ENCODE data around the gene ANKFY1. TPM values are rescaled to one million over a fixed set of nuclear protein-coding genes. Genes with fewer than 3 reads are reported as not detected.

Gene ANKFY1, protein sequence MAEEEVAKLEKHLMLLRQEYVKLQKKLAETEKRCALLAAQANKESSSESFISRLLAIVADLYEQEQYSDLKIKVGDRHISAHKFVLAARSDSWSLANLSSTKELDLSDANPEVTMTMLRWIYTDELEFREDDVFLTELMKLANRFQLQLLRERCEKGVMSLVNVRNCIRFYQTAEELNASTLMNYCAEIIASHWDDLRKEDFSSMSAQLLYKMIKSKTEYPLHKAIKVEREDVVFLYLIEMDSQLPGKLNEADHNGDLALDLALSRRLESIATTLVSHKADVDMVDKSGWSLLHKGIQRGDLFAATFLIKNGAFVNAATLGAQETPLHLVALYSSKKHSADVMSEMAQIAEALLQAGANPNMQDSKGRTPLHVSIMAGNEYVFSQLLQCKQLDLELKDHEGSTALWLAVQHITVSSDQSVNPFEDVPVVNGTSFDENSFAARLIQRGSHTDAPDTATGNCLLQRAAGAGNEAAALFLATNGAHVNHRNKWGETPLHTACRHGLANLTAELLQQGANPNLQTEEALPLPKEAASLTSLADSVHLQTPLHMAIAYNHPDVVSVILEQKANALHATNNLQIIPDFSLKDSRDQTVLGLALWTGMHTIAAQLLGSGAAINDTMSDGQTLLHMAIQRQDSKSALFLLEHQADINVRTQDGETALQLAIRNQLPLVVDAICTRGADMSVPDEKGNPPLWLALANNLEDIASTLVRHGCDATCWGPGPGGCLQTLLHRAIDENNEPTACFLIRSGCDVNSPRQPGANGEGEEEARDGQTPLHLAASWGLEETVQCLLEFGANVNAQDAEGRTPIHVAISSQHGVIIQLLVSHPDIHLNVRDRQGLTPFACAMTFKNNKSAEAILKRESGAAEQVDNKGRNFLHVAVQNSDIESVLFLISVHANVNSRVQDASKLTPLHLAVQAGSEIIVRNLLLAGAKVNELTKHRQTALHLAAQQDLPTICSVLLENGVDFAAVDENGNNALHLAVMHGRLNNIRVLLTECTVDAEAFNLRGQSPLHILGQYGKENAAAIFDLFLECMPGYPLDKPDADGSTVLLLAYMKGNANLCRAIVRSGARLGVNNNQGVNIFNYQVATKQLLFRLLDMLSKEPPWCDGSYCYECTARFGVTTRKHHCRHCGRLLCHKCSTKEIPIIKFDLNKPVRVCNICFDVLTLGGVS
- 28.5 TPM for polyA plus RNA-seq (2013, experiment 1 of 2; ENCODE audit: insufficient read length)
- 34.6 TPM for polyA plus RNA-seq (2013, experiment 2 of 2; ENCODE audit: insufficient read length)

DNA sequence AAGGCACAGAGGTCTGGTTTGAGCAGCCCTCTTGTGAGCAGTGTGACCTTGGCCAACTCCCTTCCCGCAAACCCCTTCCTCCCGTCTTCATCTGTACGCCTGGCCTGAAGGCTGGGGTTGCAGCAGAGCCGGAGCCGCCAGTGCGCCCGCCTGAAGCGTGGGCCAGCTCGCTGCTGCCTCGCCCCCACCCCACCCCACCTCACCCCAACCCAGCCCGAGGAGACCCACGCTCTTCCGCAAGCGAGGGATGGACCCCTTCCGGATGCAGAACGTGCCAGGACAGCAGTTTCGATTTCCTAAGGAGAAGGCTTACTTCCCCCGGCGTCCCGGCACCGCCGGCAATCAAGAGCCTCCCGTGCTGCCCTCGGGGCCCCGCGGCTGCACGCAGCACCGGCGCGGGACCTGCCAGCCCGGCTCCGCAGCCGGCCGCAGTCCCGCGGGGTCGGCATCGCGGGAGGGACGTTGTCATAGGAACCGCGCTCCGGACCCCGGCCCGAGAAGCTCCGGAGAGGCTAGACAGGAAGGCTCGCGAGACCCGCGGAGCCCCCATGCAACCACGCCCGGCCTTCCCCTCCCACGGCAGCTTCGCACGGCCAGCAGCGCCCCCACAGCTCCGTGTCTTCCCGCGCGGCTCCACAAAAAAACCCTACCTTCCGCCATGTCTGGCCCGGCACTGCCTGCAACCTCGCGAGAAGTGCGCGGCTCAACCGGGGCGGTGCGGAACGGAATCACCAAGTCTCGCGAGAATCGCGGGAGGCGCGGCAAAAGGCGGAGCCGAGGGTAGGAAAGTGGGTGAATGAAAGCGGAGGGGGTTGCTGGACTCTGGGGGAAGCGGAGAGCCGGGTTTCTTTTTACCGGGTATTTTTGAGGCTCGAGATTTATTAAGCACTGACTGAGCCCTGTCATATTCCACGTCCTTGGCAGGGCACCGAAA is at the start of gene ANKFY1:
Gene ANKFY1, minus strand, starts transcription at position 698 of the 934 bp plus-strand sequence. Its CDS starts 38 bp downstream, at position 660.
- DNase-seq, result peak; percentile 93

DNA sequence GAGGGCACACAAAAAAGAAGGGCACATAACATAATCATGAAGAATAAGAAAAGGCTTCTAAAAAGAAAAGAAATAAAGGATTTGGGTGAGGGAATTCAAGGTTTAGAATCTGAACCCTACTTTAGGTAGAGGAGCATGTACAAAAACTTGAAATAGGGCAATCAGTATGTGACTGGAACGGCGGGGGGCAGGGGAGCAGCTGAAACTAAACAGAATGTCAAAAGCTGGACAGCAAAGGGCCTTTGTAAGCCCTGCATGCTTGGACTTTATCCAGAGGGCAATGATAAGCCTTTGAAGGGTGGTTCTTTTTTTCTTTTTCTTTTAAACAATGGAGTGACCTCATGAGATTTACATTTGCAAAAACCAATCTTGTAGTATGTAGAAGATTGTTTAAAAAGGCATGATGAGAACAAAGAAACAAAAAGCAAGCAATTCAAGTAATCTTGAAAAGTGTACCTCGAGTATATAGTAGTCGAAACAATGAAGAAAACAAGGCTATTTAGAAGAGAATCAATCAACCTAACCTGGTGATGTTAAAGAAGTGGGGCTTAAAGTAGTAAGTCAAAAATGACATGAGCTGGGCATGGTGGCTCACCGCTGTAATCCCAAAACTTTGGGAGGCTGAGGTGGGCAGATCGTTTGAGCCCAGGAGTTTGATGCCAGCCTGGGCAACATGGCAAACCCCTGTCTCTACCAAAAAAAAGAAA is 46.7 kb upstream of the ANKFY1 start:
- DNase-seq, result peak; percentile 10

DNA sequence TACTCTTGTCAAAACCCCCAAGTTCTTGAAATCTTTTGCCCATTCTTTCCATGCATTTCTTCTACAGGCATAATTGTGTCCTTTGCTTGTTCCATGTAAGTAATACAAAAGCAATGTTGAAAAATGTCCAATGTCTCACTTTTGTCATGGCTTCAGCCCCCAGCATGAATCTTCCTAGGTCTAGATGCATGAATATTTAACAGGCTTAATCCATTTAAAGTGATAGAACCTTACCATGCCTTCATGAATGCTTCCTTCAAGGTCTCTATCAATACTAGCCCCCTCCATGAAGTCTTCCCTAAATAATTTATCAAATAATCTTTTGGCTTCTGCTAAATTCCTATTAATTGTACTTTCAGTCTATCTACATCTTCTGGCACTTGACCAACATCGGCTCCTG is 46.1 kb upstream of the ANKFY1 start:
- DNase-seq, result no peak

DNA sequence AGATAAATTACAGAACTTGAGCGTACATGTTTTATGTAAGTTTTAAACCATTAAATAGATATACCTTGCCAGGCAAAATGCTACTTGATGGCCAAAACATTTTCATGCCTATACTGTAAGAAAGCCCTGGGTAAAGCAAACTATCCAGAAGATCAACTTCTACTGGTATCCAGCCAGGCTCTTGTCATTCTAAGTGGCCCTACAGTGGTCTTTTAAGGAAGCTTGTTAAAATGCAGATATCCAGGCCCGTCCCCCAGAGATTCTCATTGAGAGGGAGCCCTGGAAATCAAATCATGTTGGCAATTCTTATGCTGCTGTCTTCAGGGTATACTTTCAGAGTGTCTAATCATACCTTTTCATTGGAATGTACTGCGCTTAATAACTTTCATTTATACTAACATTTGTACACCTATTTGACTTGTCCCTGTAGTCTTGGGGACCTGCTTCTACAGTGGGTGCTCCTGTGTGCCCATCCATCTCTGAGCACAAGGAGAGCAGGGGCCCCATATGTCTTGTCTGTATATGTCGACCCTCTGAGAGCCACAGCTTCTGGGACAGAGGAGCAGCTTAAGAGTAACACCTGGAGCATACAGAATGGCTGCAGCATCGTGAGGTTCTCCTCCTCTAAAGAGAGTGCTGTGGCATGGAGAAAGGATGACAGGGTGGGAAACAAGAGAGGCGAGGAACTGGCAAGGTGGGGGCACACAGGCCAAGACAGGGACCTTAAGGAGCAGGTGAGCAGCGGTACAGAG is 43.6 kb upstream of the ANKFY1 start:
- no peak for DNase-seq

DNA sequence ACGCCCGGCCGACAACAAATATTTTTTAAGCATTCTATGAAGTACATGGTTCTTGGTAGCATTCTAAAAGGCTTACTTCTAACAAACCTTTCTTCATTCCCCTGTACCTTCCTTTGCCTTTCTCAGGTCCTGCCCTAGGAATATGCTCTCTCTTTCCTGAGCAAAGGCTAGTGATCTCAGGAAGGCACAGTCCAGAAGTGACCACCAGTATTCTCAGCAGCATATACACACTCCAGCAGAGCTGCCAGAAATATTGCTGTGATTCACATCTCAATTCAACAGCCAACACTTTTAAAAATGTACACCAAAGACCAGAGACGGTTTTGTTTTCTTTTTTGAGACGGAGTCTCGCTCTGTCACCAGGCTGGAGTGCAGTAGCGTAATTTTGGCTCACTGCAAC is 41.4 kb upstream of the ANKFY1 start:
- DNase-seq, result peak; percentile 7

DNA sequence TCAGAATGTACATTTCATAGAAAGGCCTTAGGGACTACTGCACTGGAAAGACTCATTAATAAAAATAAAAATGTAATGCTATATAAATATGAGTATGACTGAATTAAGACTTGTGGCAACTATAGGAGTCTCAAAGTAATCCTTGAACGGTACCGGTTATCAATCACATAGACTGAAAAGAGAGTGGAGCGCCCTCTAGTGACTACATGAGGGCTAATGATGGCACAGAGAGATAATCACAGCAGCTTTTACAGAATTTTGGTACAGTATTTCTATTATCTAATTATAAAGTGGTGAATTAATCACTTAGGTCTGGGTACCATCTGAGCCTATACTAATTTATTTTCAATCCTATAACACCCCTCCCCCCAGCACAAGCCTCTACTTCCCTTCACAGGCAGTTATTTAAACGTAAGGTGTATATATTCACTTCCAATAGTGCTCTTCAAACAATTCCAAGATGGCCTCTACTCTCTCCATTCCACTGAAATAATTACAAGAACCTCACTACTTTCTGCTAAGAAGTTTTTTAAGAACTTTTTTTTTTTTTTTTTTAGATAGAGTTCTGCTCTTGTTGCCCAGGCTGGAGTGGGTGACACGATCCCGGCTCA is 40.7 kb upstream of the ANKFY1 start:
- DNase-seq, result peak; percentile 56

DNA sequence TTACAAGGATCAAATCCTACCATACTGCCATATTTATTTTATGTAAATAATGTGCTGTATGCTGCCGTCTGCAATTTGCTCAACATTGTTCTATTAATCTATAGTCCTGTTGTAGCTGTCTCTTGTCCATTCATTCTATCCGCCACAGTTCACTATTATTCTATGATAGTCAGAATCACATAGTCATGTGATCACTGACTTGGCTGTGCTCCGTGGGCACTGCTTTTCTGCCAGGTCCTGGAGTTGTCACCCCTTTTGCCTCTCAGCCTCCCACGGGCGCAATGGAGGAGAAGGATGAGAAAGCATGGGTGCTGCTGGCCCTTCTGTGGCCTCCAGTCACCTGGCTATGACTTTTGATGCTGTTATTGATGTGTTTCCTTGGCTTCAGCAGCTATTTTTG is 37.3 kb upstream of the ANKFY1 start:
- no peak for DNase-seq

DNA sequence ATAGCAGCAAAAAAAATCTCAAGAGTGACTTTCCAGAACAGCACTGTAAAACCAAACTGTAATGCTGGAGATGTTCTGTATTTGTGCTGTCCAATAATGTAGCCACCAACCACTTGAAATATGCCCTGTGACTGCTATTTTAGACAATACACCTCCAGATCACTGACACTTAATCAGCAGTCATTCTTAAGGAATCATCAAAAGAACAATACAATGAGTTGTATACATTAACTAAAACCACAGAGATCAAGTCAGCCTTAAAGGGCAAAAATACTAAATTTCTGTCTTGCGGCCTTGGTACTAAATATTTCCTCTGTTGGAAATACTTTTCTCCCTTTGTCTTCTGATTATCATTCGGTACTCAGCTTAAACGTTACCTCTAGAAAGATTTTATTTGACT is 33.6 kb upstream of the ANKFY1 start:
- no peak for DNase-seq

DNA sequence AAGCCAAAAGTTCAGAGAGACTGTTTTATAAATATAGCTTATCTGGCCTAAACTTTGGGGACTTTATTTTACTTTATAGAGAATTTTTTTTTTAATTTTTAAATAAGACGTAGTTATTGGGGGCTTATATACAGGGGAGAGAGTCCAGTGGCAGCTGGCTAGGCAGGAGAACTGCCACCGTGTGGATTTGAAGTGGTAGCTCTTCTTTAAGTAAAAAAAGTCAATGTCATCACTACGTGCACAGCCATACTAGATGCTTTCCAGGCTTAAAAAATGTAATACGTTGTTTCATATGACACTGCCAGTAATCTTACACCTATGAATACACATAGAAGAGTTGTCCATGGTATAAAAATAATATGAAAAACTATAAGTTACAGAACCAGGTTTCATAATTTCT is 31.9 kb upstream of the ANKFY1 start:
- DNase-seq, result no peak

DNA sequence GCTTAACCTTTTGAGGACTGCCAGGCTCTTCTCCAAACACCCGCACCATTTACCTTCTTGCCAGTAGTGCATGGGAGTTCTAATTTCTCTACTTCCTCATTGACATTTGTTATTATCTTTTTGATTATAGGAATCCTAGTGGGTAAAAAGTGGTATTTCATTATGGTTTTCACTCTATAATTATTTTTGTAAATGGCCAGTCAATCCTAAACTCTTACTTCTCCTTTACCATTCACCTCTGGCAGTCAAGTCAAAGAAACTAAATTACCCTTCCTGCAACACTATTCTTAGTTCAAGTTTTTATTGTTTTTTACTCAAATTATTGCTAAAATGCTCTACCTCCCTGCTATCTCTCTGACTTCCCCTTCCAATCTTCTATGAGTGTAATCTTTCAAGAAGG is 29.8 kb upstream of the ANKFY1 start:
- no peak for DNase-seq

DNA sequence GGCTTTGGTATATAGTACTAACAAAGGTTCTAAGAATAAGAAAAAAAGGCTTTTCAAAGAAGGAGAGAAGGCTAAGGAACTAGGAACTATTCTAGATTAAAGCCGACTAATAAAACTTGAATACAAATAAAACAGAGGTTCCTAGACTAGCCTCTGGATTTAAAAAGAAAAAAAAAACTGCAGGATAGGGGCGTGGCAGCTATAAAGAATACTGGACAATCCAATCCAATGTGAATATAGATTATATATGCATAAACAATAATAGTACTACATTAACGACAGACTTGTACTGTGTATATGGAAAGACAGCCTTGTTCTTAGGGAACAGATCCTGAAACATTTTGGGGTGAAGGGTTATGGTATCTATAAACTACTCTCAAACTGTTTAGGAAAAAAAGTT is 23.9 kb upstream of the ANKFY1 start:
- DNase-seq, result no peak

DNA sequence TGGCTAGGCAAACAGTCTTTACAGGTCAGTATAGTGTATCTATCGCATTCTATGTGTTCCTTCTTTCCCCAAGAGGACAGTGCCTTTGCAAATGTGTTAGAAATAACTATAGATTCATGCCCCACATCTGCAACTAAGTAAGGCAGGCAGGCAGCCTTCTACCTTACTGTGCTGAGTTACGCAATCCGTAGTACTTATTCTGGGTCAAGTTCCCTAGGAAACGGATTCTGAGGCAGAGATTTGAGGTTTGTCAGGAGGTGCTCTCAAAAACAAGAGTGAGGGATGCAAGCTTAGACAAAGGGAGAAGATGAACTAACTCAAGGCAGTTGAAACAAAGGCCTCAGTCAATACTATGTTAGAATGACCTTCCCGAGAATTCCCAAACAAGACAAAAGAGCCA is 12.7 kb upstream of the ANKFY1 start:
- no peak for DNase-seq

DNA sequence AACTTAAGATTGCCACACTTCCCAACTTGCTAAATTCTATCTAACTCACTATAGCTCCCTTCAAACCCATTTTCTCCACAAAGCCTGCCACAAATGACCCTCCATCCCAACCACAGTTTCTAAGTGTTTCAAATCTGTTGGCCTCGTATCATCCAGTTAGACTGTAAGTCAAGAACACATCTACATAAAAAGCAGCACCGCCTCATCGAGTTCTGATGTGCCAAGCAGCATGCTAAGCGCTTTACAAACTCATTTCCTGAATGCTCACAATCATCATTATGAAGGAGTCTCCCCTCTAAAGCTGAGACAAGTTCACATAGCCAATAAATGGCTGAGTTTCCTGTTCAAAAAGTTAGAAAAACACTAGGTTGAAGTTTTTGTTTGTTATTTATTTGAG is 9.2 kb upstream of the ANKFY1 start:
- no peak for DNase-seq

DNA sequence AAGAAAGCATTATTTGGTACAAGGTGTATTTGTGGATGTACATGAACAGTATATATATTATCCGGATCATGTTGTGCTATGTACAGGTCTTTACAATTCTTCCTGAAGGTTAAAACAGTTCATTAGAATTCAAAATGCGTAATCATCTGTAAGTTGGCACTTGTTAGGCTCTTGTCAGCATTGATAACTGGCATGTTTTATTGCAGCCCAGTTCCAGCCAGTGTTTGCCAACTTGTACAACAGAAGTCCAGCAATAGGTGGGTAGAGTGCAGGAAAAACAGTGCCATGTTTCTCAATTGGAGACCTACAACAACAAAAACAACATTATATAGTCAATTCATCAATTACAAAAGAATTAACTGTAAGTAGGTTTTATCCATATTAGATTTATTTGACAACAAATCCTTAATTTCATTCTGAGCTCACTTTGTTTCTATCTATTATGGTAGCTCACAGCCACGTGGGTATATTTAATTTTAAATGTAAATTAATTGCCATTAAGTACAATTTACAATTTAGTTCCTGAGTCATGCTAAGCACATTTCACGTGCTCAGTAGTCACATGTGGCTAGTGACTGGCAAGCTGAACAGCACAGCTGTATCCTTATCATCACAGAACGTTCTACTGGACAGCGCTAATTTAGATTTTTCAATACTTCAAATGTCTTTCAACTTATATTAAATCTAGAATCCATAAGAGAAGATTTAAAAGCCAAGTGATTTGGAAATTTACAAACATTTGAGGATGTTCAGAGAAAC is 8.6 kb upstream of the ANKFY1 start:
- no peak for DNase-seq

DNA sequence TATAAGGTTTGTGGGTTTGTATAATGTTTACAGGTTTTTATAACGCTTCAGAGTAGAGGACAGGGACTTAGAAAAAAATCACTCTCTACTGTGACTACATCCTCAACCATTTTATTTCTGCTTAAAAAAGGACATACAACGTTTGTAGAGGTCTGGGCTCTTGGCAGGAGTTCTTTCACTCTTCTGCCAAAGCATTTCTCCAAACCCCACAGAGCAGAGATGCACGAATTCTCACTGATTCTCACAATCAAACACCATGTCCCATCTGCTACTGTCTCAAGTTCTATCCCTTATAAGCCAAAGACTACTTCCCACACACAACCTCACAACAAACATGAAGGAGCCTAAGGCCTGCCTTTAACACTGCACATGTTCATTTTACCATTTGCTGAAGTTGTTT is 7.0 kb upstream of the ANKFY1 start:
- no peak for DNase-seq

DNA sequence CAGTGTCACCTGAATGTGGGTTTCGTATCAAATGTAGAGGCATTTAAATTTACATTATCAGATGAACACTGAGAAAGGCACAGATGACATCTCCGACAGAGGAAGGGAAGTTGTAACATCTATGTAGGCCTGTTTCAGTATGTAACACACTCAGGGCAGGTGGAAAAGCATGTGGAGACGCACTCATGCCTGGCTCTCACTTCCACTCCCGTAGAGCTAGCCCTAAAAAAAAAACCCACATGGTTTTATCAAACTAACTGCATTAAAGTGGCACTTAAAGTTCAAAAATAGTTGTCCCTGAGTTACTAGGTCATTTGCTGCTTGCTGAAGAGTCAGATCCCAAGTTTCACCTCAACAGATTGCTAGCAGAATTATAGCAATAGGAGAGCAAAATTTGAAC is 6.1 kb upstream of the ANKFY1 start:
- DNase-seq, result no peak

DNA sequence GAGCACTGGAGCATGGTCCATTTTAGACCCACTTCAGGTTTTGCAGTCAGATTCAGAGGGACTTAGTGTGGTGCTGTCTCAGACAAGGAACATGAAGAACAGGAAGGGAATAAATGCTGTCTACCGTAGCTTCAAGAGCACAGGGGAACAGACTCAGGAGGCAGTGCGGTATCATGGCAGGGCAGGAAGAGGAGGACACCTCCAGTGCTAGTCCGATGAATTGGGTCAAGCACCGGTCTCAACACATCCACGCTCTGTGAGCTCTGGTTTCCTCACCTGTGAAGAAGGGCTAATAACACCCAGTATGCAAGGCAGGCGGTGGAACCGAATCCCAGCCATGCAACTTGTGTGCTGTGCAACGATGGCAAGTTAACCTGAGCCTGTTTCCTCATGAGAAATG is 3.6 kb upstream of the ANKFY1 start:
- no peak for DNase-seq

DNA sequence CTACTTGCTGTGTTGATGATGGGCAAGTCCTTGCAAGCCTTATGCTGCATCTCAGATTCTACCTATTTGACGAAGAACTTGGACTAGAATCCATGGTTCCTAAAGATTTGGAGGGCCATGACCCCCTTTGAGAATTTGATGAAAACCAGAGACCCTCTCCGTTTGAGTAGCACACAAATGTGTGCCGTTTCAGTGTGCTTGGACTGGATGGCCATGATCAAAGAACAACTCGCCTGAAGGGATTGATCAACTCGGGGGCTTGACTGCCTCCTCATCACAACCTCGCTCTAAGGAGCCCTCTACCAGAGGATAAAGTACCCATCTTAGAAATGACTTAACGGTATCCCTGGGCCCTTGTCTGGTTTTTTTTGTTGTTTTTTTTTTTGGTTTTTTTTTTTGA is 2.8 kb upstream of the ANKFY1 start:
- no peak for DNase-seq

DNA sequence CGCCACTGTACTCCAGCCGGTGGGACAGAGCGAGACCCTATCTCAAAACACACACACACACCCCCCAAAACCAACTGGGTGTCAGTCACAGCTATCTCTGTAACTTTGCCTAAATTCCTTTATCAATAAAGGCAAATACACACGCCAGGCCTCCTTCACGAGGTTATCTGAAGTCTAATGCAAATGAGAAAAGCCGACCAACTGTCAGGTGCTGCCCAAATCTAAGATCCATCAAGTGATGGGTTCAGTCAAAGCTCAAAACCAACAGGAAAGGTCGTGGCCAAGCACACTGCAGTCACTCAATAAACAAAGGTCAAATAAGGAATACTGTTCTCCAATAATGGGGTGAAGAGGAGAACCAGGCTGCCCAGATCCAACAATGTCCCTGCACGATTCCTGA is 1.1 kb downstream of the ANKFY1 start:
- no peak for DNase-seq
